Mucosa of stomach (tissue), 1 donor: ENCODE measurements around the gene C3orf85.
"Not testable (repeated sequence)": the region's sequence is repeated elsewhere in the genome, so short reads cannot be mapped to it uniquely, and the experiment has no call there.

ENCODE experiments used
- H3K27me3 ChIP-seq: one replicate; pipeline ENCODE4 v1.7.0; 2013; ENCODE audit warnings: mild to moderate bottlenecking, low read length; ENCODE audit not compliant: control insufficient read depth, insufficient read depth
- H3K36me3 ChIP-seq: one replicate; pipeline ENCODE4 v1.7.0; 2013; ENCODE audit warnings: low read length; ENCODE audit not compliant: control insufficient read depth, insufficient read depth
- H3K4me1 ChIP-seq: one replicate; pipeline ENCODE4 v1.7.0; 2013; ENCODE audit warnings: mild to moderate bottlenecking, low read length; ENCODE audit not compliant: control insufficient read depth, insufficient read depth
- H3K4me3 ChIP-seq: one replicate; pipeline ENCODE4 v1.7.0; 2013; ENCODE audit warnings: low read length
- H3K9ac ChIP-seq: one replicate; pipeline ENCODE4 v1.7.0; 2013; ENCODE audit warnings: mild to moderate bottlenecking, low read length, moderate library complexity
- H3K9me3 ChIP-seq: one replicate; pipeline ENCODE4 v1.7.0; 2013; ENCODE audit warnings: mild to moderate bottlenecking, low read length, moderate library complexity; ENCODE audit not compliant: control insufficient read depth
- donor health status: Pancreatic carcinoma.

C3orf85 gene

DNA sequence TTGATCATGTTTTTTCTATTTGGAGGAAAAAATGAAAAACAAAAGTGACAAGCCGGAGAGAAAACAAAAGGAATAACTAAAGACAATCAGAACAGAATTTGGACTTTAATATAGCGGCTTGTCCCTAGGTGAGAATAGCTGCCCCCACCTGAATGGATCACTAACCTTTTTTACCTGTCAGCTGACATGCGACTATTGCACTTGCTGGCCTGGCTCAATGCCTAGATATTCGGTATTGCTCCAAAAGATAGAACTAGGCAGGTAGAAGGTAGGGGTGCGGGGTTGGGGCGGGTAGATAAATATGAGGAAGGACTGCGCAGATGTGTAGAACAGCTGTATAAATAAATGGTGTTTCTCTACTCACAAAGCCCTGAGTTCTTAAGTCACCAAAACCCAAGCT is 17.9 kb upstream of the C3orf85 start:
- H3K4me1 ChIP-seq: peaks cover under 1% of the 10 kb centered on the region
- no peaks in the 10 kb centered on the region for H3K9me3 ChIP-seq
- H3K4me3 ChIP-seq: no peak overlapping the region
- no peaks in the 10 kb centered on the region for H3K36me3 ChIP-seq
- no peaks in the 10 kb centered on the region for H3K27me3 ChIP-seq
- H3K9ac ChIP-seq: no peak overlapping the region

DNA sequence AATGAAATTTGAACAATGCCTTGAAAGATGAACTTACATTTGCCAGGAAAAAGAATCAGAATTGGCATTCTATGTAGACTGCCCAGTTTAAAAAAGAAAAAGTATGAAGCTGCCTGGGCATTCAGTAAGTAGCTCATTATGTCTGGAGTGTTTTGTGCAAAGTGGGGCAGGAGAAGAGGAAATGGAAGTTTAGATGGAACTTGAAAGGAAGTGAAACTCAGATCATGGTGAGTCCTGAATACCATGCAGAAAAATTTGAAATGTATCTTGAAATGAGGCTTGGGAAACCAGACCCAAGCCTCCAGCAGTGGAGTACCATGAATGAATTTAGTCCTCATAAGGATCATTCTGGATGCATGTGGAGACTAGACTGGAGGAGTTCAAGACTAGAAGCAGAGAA is 13.8 kb upstream of the C3orf85 start:
- no peaks in the 10 kb centered on the region for H3K36me3 ChIP-seq
- no peaks in the 10 kb centered on the region for H3K27me3 ChIP-seq
- no peak overlapping the region for H3K9ac ChIP-seq
- peaks cover 11% of the 10 kb centered on the region for H3K4me1 ChIP-seq
- no peaks in the 10 kb centered on the region for H3K9me3 ChIP-seq
- no peak overlapping the region for H3K4me3 ChIP-seq

DNA sequence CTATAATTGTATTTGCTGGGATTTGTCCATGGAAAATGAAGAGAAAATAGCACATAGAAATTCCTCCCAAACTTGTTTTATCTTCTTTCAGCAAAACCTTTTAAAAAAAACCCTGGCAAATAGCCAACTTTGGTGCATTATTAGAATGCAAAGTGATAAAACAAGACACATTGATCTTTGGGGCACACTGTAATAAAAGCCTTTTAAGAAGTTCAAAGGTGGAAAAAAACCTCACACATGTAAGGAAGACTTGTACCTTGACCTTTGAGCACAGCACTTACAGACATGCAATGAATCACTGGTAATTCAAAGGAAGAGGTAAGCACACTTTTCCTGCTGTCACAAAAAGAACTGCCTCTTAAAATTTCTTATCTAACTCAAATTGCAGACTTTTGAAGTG is 10.6 kb upstream of the C3orf85 start:
- Histone ChIP-seq H3K4me1 (peaks cover 11% of the 10 kb centered on the region), H3K36me3 (no peaks in the 10 kb centered on the region), H3K9me3 (no peaks in the 10 kb centered on the region), H3K9ac (no peak overlapping the region), H3K27me3 (no peaks in the 10 kb centered on the region), H3K4me3 (no peak overlapping the region)

DNA sequence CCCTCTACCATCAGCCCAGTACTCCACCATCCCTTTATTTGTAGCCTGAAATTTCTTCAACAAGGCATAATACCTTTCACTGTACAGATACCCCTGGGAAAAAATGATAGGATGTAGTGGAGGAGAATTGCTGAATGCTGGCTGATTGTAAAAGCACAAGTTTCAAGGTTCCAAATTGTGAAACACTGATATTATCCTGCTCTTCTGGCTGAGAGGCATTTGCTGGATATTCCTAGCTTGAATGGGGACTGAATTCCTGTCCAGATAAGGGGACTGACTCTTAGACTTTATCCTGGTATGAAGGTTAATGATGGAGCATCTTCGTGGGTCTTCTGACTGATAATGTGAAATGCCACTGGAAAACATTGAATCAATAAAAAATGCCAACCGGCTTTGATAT is 9.0 kb upstream of the C3orf85 start:
- no peak overlapping the region for H3K4me3 ChIP-seq
- H3K9me3 ChIP-seq: no peaks in the 10 kb centered on the region
- H3K9ac ChIP-seq: no peak overlapping the region
- H3K36me3 ChIP-seq: no peaks in the 10 kb centered on the region
- peaks cover 15% of the 10 kb centered on the region for H3K4me1 ChIP-seq
- H3K27me3 ChIP-seq: no peaks in the 10 kb centered on the region

DNA sequence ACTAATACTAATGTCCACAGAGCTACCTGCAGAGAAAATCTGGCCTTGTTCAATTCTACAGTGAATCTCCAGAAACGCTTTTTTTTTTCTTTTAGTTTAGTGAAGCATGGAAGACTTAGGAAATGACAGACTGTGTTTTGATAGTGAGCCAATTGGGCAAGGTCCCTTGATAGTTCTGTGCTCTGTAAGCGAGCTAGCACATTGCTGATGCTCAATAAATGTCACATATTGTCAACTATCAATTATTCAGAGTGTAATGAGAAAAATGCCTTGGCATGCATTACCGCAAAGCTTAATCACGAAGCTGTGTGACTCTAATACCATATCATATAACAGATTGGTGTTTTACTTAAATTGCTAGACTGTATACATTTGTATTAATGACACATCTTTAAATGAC is 5.2 kb upstream of the C3orf85 start:
- Histone ChIP-seq H3K4me1 (peaks cover 21% of the 10 kb centered on the region), H3K9ac (no peak overlapping the region), H3K4me3 (no peak overlapping the region), H3K9me3 (no peaks in the 10 kb centered on the region), H3K27me3 (no peaks in the 10 kb centered on the region), H3K36me3 (no peaks in the 10 kb centered on the region)

DNA sequence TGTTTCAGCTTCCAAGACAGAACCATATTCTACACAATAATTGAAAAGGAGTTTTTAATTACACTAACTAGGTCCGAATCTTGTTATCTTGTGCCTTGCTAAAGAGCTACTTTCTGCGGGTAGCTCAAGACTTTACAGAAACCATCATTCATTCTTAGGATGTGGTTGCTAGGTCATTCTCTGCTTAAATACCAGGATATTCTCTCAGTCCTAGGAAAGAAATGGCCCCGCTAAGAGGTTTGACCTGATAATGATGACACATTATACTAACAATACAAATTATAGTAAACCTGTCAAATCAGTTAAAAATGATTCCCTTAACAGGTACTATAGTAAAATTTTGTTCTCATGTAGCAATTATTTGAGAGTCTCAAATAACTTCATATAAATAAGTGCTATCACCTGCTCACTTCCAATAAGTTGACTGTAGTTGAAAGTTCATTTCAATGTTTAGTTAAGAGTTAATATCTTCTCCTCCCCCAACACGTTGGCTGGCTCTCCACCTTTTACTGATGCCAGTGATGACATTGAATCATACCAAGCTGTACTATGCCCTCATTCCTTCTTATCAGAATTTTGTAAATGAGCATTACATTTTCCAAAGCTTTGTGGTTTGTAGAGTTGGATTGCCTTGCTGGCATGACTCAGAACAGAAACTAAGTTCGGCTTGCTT is 3.6 kb upstream of the C3orf85 start:
- Histone ChIP-seq H3K9ac (no peak overlapping the region), H3K4me3 (no peak overlapping the region), H3K36me3 (no peaks in the 10 kb centered on the region), H3K4me1 (peaks cover 20% of the 10 kb centered on the region), H3K9me3 (no peaks in the 10 kb centered on the region), H3K27me3 (no peaks in the 10 kb centered on the region)

DNA sequence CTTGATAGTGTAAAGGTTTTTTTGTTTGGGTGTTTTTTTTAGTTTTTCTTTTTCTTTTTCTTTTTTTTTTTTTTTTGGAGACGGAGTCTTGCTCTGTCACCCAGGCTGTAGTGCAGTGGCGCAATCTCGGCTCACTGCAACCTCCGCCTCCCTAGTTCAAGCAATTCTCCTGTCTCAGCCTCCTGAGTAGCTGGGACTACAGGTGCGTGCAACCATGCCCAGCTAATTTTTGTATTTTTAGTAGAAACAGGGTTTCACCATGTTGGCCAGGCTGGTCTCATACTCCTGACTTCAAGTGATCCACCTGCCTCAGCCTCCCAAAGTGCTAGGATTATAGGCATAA is 3.1 kb upstream of the C3orf85 start:
- not testable (repeated sequence) for H3K27me3 ChIP-seq, H3K4me3 ChIP-seq, H3K9me3 ChIP-seq, H3K36me3 ChIP-seq, H3K9ac ChIP-seq
- H3K4me1 ChIP-seq: peaks cover 20% of the 10 kb centered on the region

DNA sequence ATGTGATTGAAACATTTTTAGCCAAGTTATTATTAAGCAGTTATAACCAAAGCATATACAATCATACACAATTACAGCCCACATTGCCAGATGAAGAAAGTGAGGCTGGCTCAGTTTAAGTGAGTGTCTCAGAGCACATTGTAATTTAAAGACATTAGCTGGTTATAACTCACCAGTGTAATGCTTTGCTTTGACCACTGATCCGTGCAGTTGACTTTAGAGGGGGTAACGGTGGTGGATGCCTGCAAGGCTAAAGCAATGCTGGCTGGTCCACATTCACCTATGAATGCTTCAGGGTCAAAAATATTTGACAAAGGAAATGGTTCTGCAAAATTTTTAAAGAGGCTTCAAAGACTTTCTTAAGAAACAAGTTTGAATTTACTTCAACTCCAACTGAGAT is 1.2 kb downstream of the C3orf85 start:
- H3K4me3 ChIP-seq: no peak overlapping the region
- H3K9ac ChIP-seq: no peak overlapping the region

DNA sequence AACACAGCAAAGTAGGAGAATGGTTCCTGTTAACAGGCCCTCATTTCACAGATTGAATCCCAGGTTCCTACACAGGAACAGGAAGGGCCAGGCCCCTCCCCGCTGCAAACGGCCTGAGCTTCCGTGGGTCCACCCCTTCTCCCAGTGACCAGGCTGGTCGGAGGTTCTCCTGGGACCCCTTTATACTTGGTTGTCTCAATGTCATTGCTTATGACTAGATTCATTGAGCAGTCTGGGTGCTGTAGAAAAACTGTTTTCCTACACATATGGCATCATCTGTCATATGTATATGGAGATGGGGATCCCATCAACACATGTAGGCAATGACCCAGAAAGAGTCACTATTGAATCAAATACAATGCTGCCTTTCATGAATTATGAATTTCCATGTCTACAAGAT is 3.8 kb downstream of the C3orf85 start:
- no peaks in the 10 kb centered on the region for H3K9me3 ChIP-seq
- H3K36me3 ChIP-seq: no peaks in the 10 kb centered on the region
- H3K9ac ChIP-seq: no peak overlapping the region
- no peak overlapping the region for H3K4me3 ChIP-seq
- no peaks in the 10 kb centered on the region for H3K4me1 ChIP-seq
- H3K27me3 ChIP-seq: no peaks in the 10 kb centered on the region

More for the DNA sequence above, 1.2 kb downstream of the C3orf85 start:
- no peaks in the 10 kb centered on the region for H3K27me3 ChIP-seq
- no peaks in the 10 kb centered on the region for H3K9me3 ChIP-seq
- peaks cover 13% of the 10 kb centered on the region for H3K4me1 ChIP-seq
- no peaks in the 10 kb centered on the region for H3K36me3 ChIP-seq

DNA sequence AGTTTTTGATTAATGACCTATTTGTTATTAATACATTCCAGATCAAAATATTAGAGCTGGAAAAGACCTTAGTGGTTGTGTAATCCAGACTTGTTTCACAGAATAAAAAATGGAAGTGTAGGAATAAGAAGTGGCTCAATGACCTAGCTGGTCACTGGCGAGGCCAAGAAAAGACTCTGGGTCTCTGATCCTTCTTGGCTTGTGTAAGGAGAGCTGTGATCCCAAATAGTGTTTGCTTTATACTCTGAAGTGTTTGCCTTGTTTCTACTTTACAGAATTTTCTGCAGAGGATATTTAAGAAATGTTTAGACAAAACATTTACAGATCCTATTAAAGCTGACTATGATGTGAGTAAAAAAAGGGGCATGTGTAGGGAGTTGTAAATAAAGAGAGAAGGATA is 7.1 kb downstream of the C3orf85 start:
- H3K4me1 ChIP-seq: no peaks in the 10 kb centered on the region
- no peak overlapping the region for H3K4me3 ChIP-seq
- H3K9ac ChIP-seq: no peak overlapping the region
- H3K27me3 ChIP-seq: no peaks in the 10 kb centered on the region
- H3K9me3 ChIP-seq: no peaks in the 10 kb centered on the region
- no peaks in the 10 kb centered on the region for H3K36me3 ChIP-seq

DNA sequence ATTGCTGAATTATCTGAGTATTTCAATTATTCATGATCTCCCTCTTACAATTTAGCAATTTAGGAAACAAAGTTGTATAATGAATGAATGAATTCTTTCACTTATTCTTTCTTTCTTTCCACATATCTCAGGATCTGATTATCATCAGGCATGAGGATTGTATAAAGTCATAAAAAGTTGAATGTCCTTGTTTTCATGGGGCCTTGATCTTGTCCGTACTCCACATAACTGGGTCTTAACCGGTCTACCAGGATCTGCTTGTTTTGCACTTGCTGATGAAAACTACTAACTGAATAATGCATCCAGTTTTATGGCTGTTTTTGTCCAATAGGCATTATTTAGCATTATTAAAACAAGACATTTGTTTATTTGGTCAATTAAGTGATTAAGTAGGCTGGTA is 12.6 kb downstream of the C3orf85 start:
- H3K4me1 ChIP-seq: peaks cover 4% of the 10 kb centered on the region
- H3K9me3 ChIP-seq: no peaks in the 10 kb centered on the region
- no peaks in the 10 kb centered on the region for H3K36me3 ChIP-seq
- no peak overlapping the region for H3K9ac ChIP-seq
- no peak overlapping the region for H3K4me3 ChIP-seq
- H3K27me3 ChIP-seq: no peaks in the 10 kb centered on the region

DNA sequence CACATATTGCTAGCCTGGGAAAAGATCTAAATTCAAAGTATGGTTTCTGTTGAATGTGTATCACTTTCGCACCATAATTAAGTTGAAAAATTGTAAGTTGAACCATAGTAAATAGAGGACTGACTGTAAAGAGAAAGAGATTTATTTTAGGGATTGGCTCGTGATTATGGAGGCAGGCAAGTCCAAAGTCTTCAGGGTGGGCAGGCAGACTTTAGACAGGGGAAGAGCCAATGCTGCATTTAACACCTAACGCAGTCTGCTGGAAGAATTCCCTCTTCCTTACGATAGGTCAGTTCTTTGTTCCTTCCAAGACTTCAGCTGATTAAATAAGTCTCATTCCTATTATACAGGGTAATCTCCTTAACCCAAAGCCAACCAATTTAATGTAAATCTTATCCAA is 15.8 kb downstream of the C3orf85 start:
- Histone ChIP-seq H3K27me3 (no peaks in the 10 kb centered on the region), H3K36me3 (no peaks in the 10 kb centered on the region), H3K9me3 (no peaks in the 10 kb centered on the region), H3K4me1 (peaks cover 12% of the 10 kb centered on the region), H3K9ac (no peak overlapping the region), H3K4me3 (no peak overlapping the region)

DNA sequence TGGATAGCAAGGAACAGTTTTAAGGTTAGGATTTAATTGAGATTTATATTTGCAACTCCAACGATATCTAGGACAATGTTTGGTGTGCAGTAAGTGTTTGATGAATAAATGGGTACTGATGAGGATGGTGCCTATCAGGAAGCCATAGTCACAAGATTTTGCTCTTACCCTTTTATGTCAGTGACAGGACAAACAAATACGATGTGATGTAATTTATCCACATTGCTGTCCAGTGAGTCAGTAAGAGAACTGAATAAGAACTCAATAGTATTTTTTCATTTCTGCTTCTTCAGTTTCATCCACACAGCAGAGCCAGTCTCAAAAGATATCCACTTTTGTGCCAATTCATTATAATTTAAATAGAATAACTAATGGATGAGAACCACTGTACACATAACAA is 18.5 kb downstream of the C3orf85 start:
- H3K4me1 ChIP-seq: peaks cover 12% of the 10 kb centered on the region

More for the DNA sequence above, 18.5 kb downstream of the C3orf85 start:
- Histone ChIP-seq H3K27me3 (no peaks in the 10 kb centered on the region), H3K9ac (no peak overlapping the region), H3K36me3 (no peaks in the 10 kb centered on the region), H3K9me3 (no peaks in the 10 kb centered on the region), H3K4me3 (no peak overlapping the region)
